MM.1S (cell line): ENCODE data around the gene GMPR.
"Not testable (repeated sequence)": the region's sequence is repeated elsewhere in the genome, so short reads cannot be mapped to it uniquely, and the experiment has no call there.

Experiments used
- EZH2 ChIP-seq: fragments of 300-600 bp; sonication (generic); optimal IDR thresholded peaks from 2 replicates; pipeline ENCODE3; 2017; ENCODE audit warnings: low read depth, mild to moderate bottlenecking, antibody characterized with exemption, low read length, mixed read lengths
- TF ChIP-seq, protein P1 (sequence below): fragments of 300-600 bp; sonication (generic); IDR thresholded peaks from 2 replicates; pipeline ENCODE4 v1.5.1; 2016; ENCODE audit warnings: antibody characterized with exemption, low read length, mixed read lengths

DNA sequence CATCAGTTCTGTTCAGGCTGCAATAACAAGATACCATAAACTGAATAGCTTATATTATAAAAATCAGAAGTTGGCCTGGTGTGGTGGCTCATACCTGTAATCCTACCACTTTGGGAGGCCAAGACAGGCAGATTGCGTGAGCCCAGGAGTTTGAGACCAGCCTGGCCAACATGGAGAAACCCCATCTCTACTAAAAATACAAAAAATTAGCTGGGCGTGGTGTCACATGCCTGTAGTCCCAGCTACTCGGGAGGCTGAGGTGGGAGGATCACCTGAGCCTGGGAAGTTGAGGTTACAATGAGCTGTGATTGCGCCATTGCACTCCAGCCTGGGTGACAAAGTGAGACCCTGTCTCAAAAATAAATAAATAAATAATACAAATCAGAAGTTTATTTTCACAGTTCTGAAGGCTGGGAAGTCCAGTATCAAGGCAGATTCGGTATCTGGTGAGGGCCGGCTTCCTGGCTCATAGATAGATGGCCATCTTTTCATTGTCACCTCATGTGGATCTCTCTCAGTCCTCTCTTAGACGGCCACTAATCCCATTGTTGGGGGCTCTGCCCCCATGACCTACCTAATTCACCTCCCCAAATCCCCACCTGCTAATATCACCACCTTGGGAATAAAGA is 31.2 kb downstream of the GMPR start:
- TF ChIP-seq, protein P1, sequence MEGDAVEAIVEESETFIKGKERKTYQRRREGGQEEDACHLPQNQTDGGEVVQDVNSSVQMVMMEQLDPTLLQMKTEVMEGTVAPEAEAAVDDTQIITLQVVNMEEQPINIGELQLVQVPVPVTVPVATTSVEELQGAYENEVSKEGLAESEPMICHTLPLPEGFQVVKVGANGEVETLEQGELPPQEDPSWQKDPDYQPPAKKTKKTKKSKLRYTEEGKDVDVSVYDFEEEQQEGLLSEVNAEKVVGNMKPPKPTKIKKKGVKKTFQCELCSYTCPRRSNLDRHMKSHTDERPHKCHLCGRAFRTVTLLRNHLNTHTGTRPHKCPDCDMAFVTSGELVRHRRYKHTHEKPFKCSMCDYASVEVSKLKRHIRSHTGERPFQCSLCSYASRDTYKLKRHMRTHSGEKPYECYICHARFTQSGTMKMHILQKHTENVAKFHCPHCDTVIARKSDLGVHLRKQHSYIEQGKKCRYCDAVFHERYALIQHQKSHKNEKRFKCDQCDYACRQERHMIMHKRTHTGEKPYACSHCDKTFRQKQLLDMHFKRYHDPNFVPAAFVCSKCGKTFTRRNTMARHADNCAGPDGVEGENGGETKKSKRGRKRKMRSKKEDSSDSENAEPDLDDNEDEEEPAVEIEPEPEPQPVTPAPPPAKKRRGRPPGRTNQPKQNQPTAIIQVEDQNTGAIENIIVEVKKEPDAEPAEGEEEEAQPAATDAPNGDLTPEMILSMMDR, result not testable (repeated sequence)
- not testable (repeated sequence) for TF ChIP-seq EZH2
